ENCODE data around the gene KLK6.

KLK6 gene

GRCh38 chr19:50963381-50963780 lies 6.0 kb downstream of the KLK6 start:
- H3K4me3 ChIP-seq (ENCODE audit: severe bottlenecking): no peak overlapping the region
- H3K27me3 ChIP-seq (ENCODE audit: insufficient read depth, poor library complexity, severe bottlenecking): no peaks in the 10 kb centered on the region
- H3K9me3 ChIP-seq (ENCODE audit: severe bottlenecking): no peaks in the 10 kb centered on the region
- no peak overlapping the region for H3K27ac ChIP-seq (ENCODE audit: poor library complexity, severe bottlenecking)
- no peak for ATAC-seq (ENCODE audit: low read depth)
- no peaks in the 10 kb centered on the region for H3K36me3 ChIP-seq (ENCODE audit: low read depth)
- DNase-seq (ENCODE audit: low spot score): no peak
- no peak for TF ChIP-seq CTCF (IDR thresholded peaks at IDR 0.05; ENCODE audit: poor library complexity, severe bottlenecking)
- no peaks in the 10 kb centered on the region for H3K4me1 ChIP-seq (ENCODE audit: insufficient read depth, poor library complexity, severe bottlenecking)

- no peak for TF ChIP-seq CTCF (IDR thresholded peaks at IDR 0.05; ENCODE audit: poor library complexity, severe bottlenecking)
- ATAC-seq (ENCODE audit: low read depth) (no peak), DNase-seq (ENCODE audit: low spot score) (no peak)
- no peaks in the 10 kb centered on the region for H3K4me1 ChIP-seq (ENCODE audit: insufficient read depth, poor library complexity, severe bottlenecking)
- H3K36me3 ChIP-seq (ENCODE audit: low read depth): no peaks in the 10 kb centered on the region
- H3K27ac ChIP-seq (ENCODE audit: poor library complexity, severe bottlenecking): no peak overlapping the region
- no peak overlapping the region for H3K4me3 ChIP-seq (ENCODE audit: severe bottlenecking)
- no peaks in the 10 kb centered on the region for H3K9me3 ChIP-seq (ENCODE audit: severe bottlenecking)
- H3K27me3 ChIP-seq (ENCODE audit: insufficient read depth, poor library complexity, severe bottlenecking): no peaks in the 10 kb centered on the region
Observed at GRCh38 chr19:50962245-50962644, 7.1 kb downstream of the KLK6 start.

GRCh38 chr19:50959731-50960500 lies 9.5 kb downstream of the KLK6 start:
- no peaks in the 10 kb centered on the region for H3K27me3 ChIP-seq (ENCODE audit: insufficient read depth, poor library complexity, severe bottlenecking)
- DNase-seq (ENCODE audit: low spot score) (no peak), ATAC-seq (ENCODE audit: low read depth) (peak; percentile 70)
- H3K27ac ChIP-seq (ENCODE audit: poor library complexity, severe bottlenecking): no peak overlapping the region
- H3K9me3 ChIP-seq (ENCODE audit: severe bottlenecking): no peaks in the 10 kb centered on the region
- no peaks in the 10 kb centered on the region for H3K36me3 ChIP-seq (ENCODE audit: low read depth)
- no peak overlapping the region for H3K4me3 ChIP-seq (ENCODE audit: severe bottlenecking)
- no peak for TF ChIP-seq CTCF (IDR thresholded peaks at IDR 0.05; ENCODE audit: poor library complexity, severe bottlenecking)
- H3K4me1 ChIP-seq (ENCODE audit: insufficient read depth, poor library complexity, severe bottlenecking): no peaks in the 10 kb centered on the region

- DNase-seq (ENCODE audit: low spot score): no peak
- Histone ChIP-seq H3K27ac (ENCODE audit: poor library complexity, severe bottlenecking) (no peak overlapping the region), H3K9me3 (ENCODE audit: severe bottlenecking) (no peaks in the 10 kb centered on the region), H3K36me3 (ENCODE audit: low read depth) (no peaks in the 10 kb centered on the region), H3K4me3 (ENCODE audit: severe bottlenecking) (no peak overlapping the region), H3K4me1 (ENCODE audit: insufficient read depth, poor library complexity, severe bottlenecking) (no peaks in the 10 kb centered on the region), H3K27me3 (ENCODE audit: insufficient read depth, poor library complexity, severe bottlenecking) (no peaks in the 10 kb centered on the region)
- ATAC-seq (ENCODE audit: low read depth): no peak
- TF ChIP-seq CTCF (IDR thresholded peaks at IDR 0.05; ENCODE audit: poor library complexity, severe bottlenecking): no peak
Observed at GRCh38 chr19:50957587-50957986, 11.8 kb downstream of the KLK6 start.

GRCh38 chr19:50952910-50953309 lies 16.5 kb downstream of the KLK6 start, which contains the start of gene KLK5:
Gene KLK5, minus strand, starts transcription at chr19:50953038. Its CDS starts 381 bp downstream, at chr19:50952657.
- TF ChIP-seq CTCF (IDR thresholded peaks at IDR 0.05; ENCODE audit: poor library complexity, severe bottlenecking): no peak
- H3K36me3 ChIP-seq (ENCODE audit: low read depth): no peaks in the 10 kb centered on the region
- H3K4me1 ChIP-seq (ENCODE audit: insufficient read depth, poor library complexity, severe bottlenecking): no peaks in the 10 kb centered on the region
- no peaks in the 10 kb centered on the region for H3K27me3 ChIP-seq (ENCODE audit: insufficient read depth, poor library complexity, severe bottlenecking)
- H3K9me3 ChIP-seq (ENCODE audit: severe bottlenecking): no peaks in the 10 kb centered on the region
- no peak within 1 kb of the TSS for H3K27ac ChIP-seq (ENCODE audit: poor library complexity, severe bottlenecking)
- no peak within 1 kb of the TSS for H3K4me3 ChIP-seq (ENCODE audit: severe bottlenecking)
- DNase-seq (ENCODE audit: low spot score) (no peak), ATAC-seq (ENCODE audit: low read depth) (peak; percentile 60; the same call in 2 of the 3 replicates)

Measured in RWPE2 (cell line).